Uterus (tissue), 4 donors: ENCODE results near the gene TREML4. TPM values are rescaled to one million over a fixed set of nuclear protein-coding genes. Genes with fewer than 3 reads are reported as not detected.

ENCODE experiments used
- DNase-seq, 2 donors: peaks; one replicate each; pipeline ENCODE4 v3.0.0-alpha.2; 2019 to 2020
- H3K27ac ChIP-seq, 2 donors: fragments of 200-600 bp; sonication (generic); 1 replicate in 1 of 2; 2 replicates in 1 of 2; pipeline ENCODE4 v1.5.1; 2016 to 2018
- H3K27me3 ChIP-seq, 2 donors: fragments of 200-600 bp; sonication (generic); one replicate each; pipeline ENCODE4 v1.5.1; 2018 to 2019; ENCODE audit warnings: control low read depth in 1 of 2
- H3K36me3 ChIP-seq, 2 donors: fragments of 200-600 bp; sonication (generic); one replicate each; pipeline ENCODE4 v1.5.1; 2019; ENCODE audit warnings: control low read depth in 1 of 2
- H3K4me1 ChIP-seq, 2 donors: fragments of 200-600 bp; sonication (generic); one replicate each; pipeline ENCODE4 v1.5.1; 2018 to 2019; ENCODE audit warnings: control low read depth in 1 of 2
- H3K4me3 ChIP-seq, 2 donors: fragments of 200-600 bp; sonication (generic); 1 replicate in 1 of 2; 2 replicates in 1 of 2; pipeline ENCODE4 v1.5.1; 2018 to 2019; ENCODE audit warnings: mild to moderate bottlenecking in 1 of 2
- H3K9me3 ChIP-seq, 2 donors: fragments of 200-600 bp; sonication (generic); one replicate each; pipeline ENCODE4 v1.5.1; 2019; ENCODE audit warnings: control low read depth in 1 of 2
- CTCF ChIP-seq, 4 experiments: fragments of 200-600 bp in 2 of 4; fragments of 450-650 bp in 2 of 4; sonication (generic) in 2 of 4; IDR thresholded peaks; one replicate each; pipeline ENCODE4 v1.5.1; 2016 to 2019; ENCODE audit warnings: antibody characterized with exemption in 4 of 4, mild to moderate bottlenecking in 2 of 4, moderate library complexity in 1 of 4
- POLR2A ChIP-seq, 2 donors: fragments of 450-650 bp; IDR thresholded peaks; one replicate each; pipeline ENCODE4 v1.6.1; 2016; ENCODE audit warnings: antibody characterized with exemption in 2 of 2, mild to moderate bottlenecking in 1 of 2, moderate library complexity in 1 of 2
- intact Hi-C: fragments of 100-400 bp; cut with DNase I; formaldehyde crosslinking; loops from one replicate; pipeline ENCODE4 v1.15.1; 2023; ENCODE audit warnings: low total_unique reads
- total RNA-seq, 4 donors: library from RNA; depleted of rRNA in 3 of 4; stranded (reverse); fragments of >200 nt in 3 of 4; gene quantifications; one replicate each; pipeline versions ENCODE4 v1.1.0 to v1.2.4, GENCODE V29; 2014 to 2023
- donor health status: DM: yes; HTN: yes; CAD: no.

The TREML4 gene
- total RNA-seq, 4 donors from 2014 or later, result not detected

- DNase-seq, result no peak
- no peak for TF ChIP-seq POLR2A (IDR thresholded peaks at IDR 0.05)
- TF ChIP-seq CTCF (IDR thresholded peaks at IDR 0.05), result no peak
These were observed 1.6 kb downstream of the TREML4 start for GRCh38 chr6:41229721-41230120.

GRCh38 chr6:41231246-41231645, 3.1 kb downstream of the TREML4 start:
- TF ChIP-seq POLR2A (IDR thresholded peaks at IDR 0.05), result no peak
- TF ChIP-seq CTCF (IDR thresholded peaks at IDR 0.05), result no peak
- no peaks in the 10 kb centered on the region for H3K4me1 ChIP-seq
- H3K27ac ChIP-seq, result no peak overlapping the region
- H3K4me3 ChIP-seq, result no peak overlapping the region
- intact Hi-C loops, result no loop called here
- DNase-seq, result no peak
- no peaks in the 10 kb centered on the region for H3K36me3 ChIP-seq
- H3K9me3 ChIP-seq, result no peaks in the 10 kb centered on the region
- no peaks in the 10 kb centered on the region for H3K27me3 ChIP-seq

More at GRCh38 chr6:41229721-41230120, 1.6 kb downstream of the TREML4 start:
- H3K4me3 ChIP-seq, result no peak overlapping the region
- H3K27me3 ChIP-seq, result no peaks in the 10 kb centered on the region
- H3K4me1 ChIP-seq, result no peaks in the 10 kb centered on the region
- no peaks in the 10 kb centered on the region for H3K36me3 ChIP-seq
- H3K27ac ChIP-seq, result no peak overlapping the region
- intact Hi-C loops, result no loop called here
- H3K9me3 ChIP-seq, result no peaks in the 10 kb centered on the region

GRCh38 chr6:41232667-41233066, 4.5 kb downstream of the TREML4 start:
- H3K27me3 ChIP-seq, result no peaks in the 10 kb centered on the region
- H3K9me3 ChIP-seq, result no peaks in the 10 kb centered on the region
- H3K4me3 ChIP-seq, result no peak overlapping the region
- intact Hi-C loops, result no loop called here
- H3K4me1 ChIP-seq, result no peaks in the 10 kb centered on the region
- no peaks in the 10 kb centered on the region for H3K36me3 ChIP-seq
- DNase-seq, result no peak
- no peak overlapping the region for H3K27ac ChIP-seq
- TF ChIP-seq CTCF (IDR thresholded peaks at IDR 0.05) (no peak), POLR2A (IDR thresholded peaks at IDR 0.05) (no peak)

- H3K27me3 ChIP-seq, result peaks cover 0 to 20% of the 10 kb centered on the region in 2 donors
- H3K4me1 ChIP-seq, result no peaks in the 10 kb centered on the region
- no peak for TF ChIP-seq POLR2A (IDR thresholded peaks at IDR 0.05)
- no peak for TF ChIP-seq CTCF (IDR thresholded peaks at IDR 0.05)
- no peak overlapping the region for H3K27ac ChIP-seq
- H3K9me3 ChIP-seq, result no peaks in the 10 kb centered on the region
- H3K4me3 ChIP-seq, result no peak overlapping the region
- intact Hi-C loops, result no loop called here
- no peaks in the 10 kb centered on the region for H3K36me3 ChIP-seq
- no peak for DNase-seq
These were observed 8.1 kb downstream of the TREML4 start for GRCh38 chr6:41236276-41236675.

- Histone ChIP-seq H3K36me3 (no peaks in the 10 kb centered on the region), H3K27me3 (peaks cover 0 to 20% of the 10 kb centered on the region in 2 donors)
These were observed 9.0 kb downstream of the TREML4 start for GRCh38 chr6:41237128-41237527.

More at GRCh38 chr6:41237128-41237527, 9.0 kb downstream of the TREML4 start:
- intact Hi-C loops, result no loop called here
- DNase-seq, result no peak
- TF ChIP-seq CTCF (IDR thresholded peaks at IDR 0.05) (no peak), POLR2A (IDR thresholded peaks at IDR 0.05) (no peak)
- no peaks in the 10 kb centered on the region for H3K4me1 ChIP-seq
- no peak overlapping the region for H3K4me3 ChIP-seq
- H3K9me3 ChIP-seq, result no peaks in the 10 kb centered on the region
- H3K27ac ChIP-seq, result no peak overlapping the region
